LNCaP clone FGC (cell line): ENCODE data around the gene FHIT.

Experiments used
- DNase-seq: peaks from one replicate; pipeline ENCODE4 v3.0.0-alpha.2; 2011; ENCODE audit warnings: low read depth
- H3K4me3 ChIP-seq: 2 replicates; pipeline ENCODE4 v1.5.1; 2011; ENCODE audit warnings: mild to moderate bottlenecking, low read depth, low read length, control low read depth
- CTCF ChIP-seq: IDR thresholded peaks from 2 replicates; pipeline ENCODE4 v1.5.1; 2012; ENCODE audit warnings: mild to moderate bottlenecking; ENCODE audit not compliant: control insufficient read depth, insufficient read depth; ENCODE audit errors: extremely low read depth

FHIT gene

GRCh38 chr3:60206206-60206605 lies 1045.0 kb downstream of the FHIT start:
- H3K4me3 ChIP-seq = no peak overlapping the region
- TF ChIP-seq CTCF = no peak
- no peak for DNase-seq

- DNase-seq = no peak
- peak; percentile 30 for TF ChIP-seq CTCF
- no peak overlapping the region for H3K4me3 ChIP-seq
Measured at GRCh38 chr3:60202052-60202726, 1049.1 kb downstream of the FHIT start.

- no peak for TF ChIP-seq CTCF
- H3K4me3 ChIP-seq = no peak overlapping the region
- DNase-seq = no peak
Measured at GRCh38 chr3:60199306-60199705, 1051.9 kb downstream of the FHIT start.

- no peak overlapping the region for H3K4me3 ChIP-seq
- no peak for DNase-seq
- TF ChIP-seq CTCF = no peak
Measured at GRCh38 chr3:60198179-60198720, 1053.0 kb downstream of the FHIT start.

GRCh38 chr3:60192297-60193114 lies 1058.7 kb downstream of the FHIT start:
- H3K4me3 ChIP-seq = no peak overlapping the region
- no peak for DNase-seq
- TF ChIP-seq CTCF = no peak

- DNase-seq = no peak
- TF ChIP-seq CTCF = no peak
- no peak overlapping the region for H3K4me3 ChIP-seq
Measured at GRCh38 chr3:60190073-60190472, 1061.2 kb downstream of the FHIT start.
